AG09319 (cell line): ENCODE results near the gene NMT2.
"Not testable (repeated sequence)": the region's sequence is repeated elsewhere in the genome, so short reads cannot be mapped to it uniquely, and the experiment has no call there.

ENCODE experiments used
- DNase-seq: peaks from one replicate; pipeline ENCODE4 v3.0.0-alpha.2; 2010; ENCODE audit warnings: low read depth; ENCODE audit errors: extremely low read depth
- CTCF ChIP-seq: IDR thresholded peaks from 2 replicates; pipeline ENCODE4 v1.5.1; 2011; ENCODE audit warnings: low read depth, mild to moderate bottlenecking, inconsistent platforms, low read length, moderate library complexity

Gene NMT2

GRCh38 chr10:15208221-15208620, 39.7 kb upstream of the NMT2 start:
- no peak for TF ChIP-seq CTCF
- DNase-seq: no peak

GRCh38 chr10:15207410-15207809, 38.9 kb upstream of the NMT2 start:
- DNase-seq: not testable (repeated sequence)

- no peak for DNase-seq
- TF ChIP-seq CTCF: no peak
Observed at GRCh38 chr10:15202639-15203038, 34.1 kb upstream of the NMT2 start.

- DNase-seq: not testable (repeated sequence)
Observed at GRCh38 chr10:15202301-15202621, 33.8 kb upstream of the NMT2 start.

GRCh38 chr10:15201589-15202300, 33.3 kb upstream of the NMT2 start:
- TF ChIP-seq CTCF: no peak
- no peak for DNase-seq

GRCh38 chr10:15200626-15201025, 32.1 kb upstream of the NMT2 start:
- no peak for TF ChIP-seq CTCF
- no peak for DNase-seq

GRCh38 chr10:15197911-15198310, 29.4 kb upstream of the NMT2 start:
- no peak for TF ChIP-seq CTCF
- no peak for DNase-seq

GRCh38 chr10:15197276-15197675, 28.8 kb upstream of the NMT2 start:
- no peak for TF ChIP-seq CTCF
- no peak for DNase-seq
